ENCODE measurements around the gene HIP1.

DNA sequence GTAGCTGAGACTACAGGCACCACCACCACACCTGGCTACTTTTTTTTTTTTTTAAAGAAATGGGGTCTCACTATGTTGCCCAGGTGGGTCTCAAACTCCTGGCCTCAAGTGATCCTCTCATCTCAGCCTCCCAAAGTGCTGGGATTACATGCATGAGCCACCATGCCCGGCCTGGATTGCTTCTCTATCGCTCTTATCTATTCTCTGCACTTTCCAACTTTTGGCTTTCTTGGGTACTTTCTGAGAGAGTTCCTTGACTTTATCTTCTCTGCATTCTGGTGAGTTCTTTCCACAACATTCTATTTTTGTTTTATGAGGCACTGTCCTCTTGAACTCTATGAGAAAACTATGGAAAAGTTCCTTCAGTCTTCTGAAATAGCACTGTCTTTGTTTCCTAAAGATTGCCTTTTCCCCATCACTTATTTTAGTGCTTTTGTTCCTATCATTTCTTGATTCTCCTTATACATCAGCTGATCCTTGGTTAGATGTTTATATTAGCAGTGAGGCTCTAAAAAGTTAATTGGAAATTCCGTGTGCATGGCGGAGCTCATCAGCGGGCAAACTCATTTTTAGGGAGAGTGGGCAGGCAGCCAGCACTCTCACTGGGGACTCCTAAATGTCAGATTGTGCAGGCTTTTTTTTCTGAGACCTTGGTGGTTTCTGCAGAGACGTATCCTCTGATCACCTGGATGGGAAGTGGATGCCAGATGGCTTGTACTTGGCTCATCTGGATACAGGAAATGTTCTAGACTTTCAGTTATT, 43.9 kb downstream of the HIP1 start:
- TF ChIP-seq EHMT2 (IDR thresholded peaks at IDR 0.05; ENCODE audit: low read depth), result no peak
- TF ChIP-seq, protein P1, sequence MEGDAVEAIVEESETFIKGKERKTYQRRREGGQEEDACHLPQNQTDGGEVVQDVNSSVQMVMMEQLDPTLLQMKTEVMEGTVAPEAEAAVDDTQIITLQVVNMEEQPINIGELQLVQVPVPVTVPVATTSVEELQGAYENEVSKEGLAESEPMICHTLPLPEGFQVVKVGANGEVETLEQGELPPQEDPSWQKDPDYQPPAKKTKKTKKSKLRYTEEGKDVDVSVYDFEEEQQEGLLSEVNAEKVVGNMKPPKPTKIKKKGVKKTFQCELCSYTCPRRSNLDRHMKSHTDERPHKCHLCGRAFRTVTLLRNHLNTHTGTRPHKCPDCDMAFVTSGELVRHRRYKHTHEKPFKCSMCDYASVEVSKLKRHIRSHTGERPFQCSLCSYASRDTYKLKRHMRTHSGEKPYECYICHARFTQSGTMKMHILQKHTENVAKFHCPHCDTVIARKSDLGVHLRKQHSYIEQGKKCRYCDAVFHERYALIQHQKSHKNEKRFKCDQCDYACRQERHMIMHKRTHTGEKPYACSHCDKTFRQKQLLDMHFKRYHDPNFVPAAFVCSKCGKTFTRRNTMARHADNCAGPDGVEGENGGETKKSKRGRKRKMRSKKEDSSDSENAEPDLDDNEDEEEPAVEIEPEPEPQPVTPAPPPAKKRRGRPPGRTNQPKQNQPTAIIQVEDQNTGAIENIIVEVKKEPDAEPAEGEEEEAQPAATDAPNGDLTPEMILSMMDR (IDR thresholded peaks at IDR 0.05), result no peak
- TF ChIP-seq SREBF2 (IDR thresholded peaks at IDR 0.05), result no peak
- no peak for TF ChIP-seq JUNB (IDR thresholded peaks at IDR 0.05)
- no peak for TF ChIP-seq EP300 (IDR thresholded peaks at IDR 0.05)
- TF ChIP-seq CHD4 (IDR thresholded peaks at IDR 0.05; ENCODE audit: borderline replicate concordance), result no peak
- TF ChIP-seq POLR2A (IDR thresholded peaks at IDR 0.05; ENCODE audit: low read length), result no peak
- no peak for TF ChIP-seq FOSL2 (IDR thresholded peaks at IDR 0.05)
- no peak for TF ChIP-seq FOSL2 (CRISPR knock-in tag; IDR thresholded peaks at IDR 0.05)
- no peak for TF ChIP-seq PHF8 (IDR thresholded peaks at IDR 0.05; ENCODE audit: borderline replicate concordance, low read depth)
- TF ChIP-seq RCOR1 (IDR thresholded peaks at IDR 0.05; ENCODE audit: low read depth, low read length), result no peak
- no peak for TF ChIP-seq CBX8 (IDR thresholded peaks at IDR 0.05)
- TF ChIP-seq, protein P2, sequence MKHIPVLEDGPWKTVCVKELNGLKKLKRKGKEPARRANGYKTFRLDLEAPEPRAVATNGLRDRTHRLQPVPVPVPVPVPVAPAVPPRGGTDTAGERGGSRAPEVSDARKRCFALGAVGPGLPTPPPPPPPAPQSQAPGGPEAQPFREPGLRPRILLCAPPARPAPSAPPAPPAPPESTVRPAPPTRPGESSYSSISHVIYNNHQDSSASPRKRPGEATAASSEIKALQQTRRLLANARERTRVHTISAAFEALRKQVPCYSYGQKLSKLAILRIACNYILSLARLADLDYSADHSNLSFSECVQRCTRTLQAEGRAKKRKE (CRISPR knock-in tag; IDR thresholded peaks at IDR 0.05; ENCODE audit: low read depth), result no peak
- no peak for TF ChIP-seq KDM1A (IDR thresholded peaks at IDR 0.05; ENCODE audit: low read depth)
